G401.6 (cell line): ENCODE data around the gene NPHP1.
"Not testable (repeated sequence)": the region's sequence is repeated elsewhere in the genome, so short reads cannot be mapped to it uniquely, and the experiment has no call there.

Experiments used
- FAIRE-seq: peaks from 2 replicates; lab custom pipeline; 2012; peaks lifted over from hg19 to GRCh38; lab: Jason Lieb, UNC

Gene NPHP1

GRCh38 chr2:110103061-110103961, 101.5 kb downstream of the NPHP1 start:
- no peak for FAIRE-seq

- no peak for FAIRE-seq
Observed at GRCh38 chr2:110101901-110102803, 102.7 kb downstream of the NPHP1 start.

DNA sequence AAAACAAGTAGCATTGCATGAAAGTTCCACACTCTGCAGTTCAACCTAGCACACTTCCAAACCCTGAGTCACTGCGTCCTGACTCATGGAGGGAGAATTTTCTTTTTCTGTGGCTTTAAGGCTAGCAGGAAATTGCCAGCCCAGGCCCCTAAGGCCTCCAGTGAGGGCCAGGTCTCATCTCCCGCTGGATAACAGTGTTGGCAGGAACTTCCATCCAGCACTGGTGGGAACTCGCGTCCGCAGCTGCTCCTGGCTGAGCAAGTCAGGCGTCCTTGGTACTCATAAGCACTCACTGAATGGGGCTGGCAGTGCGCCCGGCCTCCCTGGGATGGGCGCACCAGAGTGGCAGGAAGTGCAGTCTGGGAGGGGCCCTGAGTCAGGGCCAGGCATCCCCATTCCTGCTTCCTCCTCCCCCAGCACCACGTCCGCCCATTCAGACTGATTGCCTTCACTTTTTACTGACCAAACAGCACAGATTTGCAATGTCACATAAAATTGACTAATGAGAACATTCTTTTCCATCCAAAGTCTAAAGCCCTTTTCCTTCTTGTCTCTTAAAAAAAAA, 103.5 kb downstream of the NPHP1 start:
- FAIRE-seq, result peak; percentile 98

- not testable (repeated sequence) for FAIRE-seq
Observed at GRCh38 chr2:110100880-110101279, 103.9 kb downstream of the NPHP1 start.

GRCh38 chr2:110100480-110100879, 104.3 kb downstream of the NPHP1 start:
- FAIRE-seq, result no peak

DNA sequence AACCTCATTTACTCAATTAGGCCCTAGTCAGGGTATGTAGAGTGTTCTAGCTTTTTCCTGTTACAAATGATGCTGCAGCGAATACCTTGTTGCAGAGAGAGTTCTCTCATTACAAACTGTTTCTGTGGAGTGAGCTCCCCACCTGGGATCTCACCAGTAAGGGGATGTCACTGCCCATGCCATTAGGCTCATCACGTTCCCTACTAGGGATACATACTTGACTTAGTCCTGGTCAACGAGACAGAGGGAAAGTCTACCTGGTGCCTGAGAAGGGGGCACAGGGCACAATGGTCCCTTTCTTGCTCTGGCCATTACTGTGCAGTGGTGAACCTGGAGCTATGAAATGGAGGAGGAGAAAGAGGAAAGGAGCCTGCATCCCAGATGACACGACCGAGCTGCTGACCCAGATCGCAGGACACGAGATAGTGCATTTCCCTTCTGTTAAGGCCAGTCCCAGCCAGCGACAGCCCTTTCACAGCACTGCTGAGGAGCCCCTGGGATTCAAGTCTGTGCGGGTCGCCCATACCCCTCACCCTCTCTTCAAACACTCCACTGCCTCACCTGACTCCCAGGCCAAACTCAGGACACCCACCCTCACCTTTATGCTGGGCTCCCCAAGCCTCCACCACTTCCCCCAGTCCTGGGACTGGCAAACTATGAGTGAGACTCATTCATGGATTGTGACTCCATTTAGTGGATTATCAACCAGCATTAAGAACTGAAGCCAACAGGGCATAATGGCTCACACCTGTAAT, 105.2 kb downstream of the NPHP1 start:
- FAIRE-seq, result no peak

- no peak for FAIRE-seq
Observed at GRCh38 chr2:110099038-110099425, 105.8 kb downstream of the NPHP1 start.

DNA sequence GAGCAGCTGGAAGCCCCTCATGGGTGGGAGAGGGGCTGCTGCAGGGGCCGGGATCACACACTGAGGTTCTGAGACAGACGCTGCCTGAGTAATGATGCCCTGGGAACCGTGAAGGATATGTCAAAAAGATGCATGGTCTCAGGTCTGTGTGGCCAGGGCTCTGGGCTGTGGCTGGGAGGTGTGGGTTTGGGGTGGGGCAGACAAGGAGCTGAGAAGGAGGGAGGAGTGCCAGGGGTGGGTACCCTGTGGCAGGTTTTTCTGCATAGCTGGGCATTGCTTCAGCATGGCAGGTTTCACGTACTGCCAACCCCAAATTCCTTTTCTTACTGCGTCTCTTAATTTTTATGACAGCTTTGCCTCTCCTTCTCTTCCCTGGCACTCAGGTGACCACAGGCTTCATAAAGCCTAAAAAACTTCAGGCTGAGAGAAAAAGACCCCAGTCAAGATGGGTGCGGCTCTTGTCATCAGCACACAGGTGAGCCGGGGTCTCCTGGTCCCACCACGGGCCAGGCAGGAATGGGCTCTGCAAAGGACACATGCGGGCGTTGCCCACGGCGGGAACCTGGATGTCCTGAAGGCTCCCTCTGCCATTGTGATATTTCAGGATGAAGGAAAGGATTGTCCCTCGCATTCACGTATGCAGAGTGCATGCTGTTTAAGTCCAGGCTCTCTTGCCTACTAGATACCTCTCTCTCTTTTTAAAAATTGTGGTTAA, 107.2 kb downstream of the NPHP1 start:
- no peak for FAIRE-seq

GRCh38 chr2:110095994-110096633, 108.7 kb downstream of the NPHP1 start:
- FAIRE-seq, result no peak

DNA sequence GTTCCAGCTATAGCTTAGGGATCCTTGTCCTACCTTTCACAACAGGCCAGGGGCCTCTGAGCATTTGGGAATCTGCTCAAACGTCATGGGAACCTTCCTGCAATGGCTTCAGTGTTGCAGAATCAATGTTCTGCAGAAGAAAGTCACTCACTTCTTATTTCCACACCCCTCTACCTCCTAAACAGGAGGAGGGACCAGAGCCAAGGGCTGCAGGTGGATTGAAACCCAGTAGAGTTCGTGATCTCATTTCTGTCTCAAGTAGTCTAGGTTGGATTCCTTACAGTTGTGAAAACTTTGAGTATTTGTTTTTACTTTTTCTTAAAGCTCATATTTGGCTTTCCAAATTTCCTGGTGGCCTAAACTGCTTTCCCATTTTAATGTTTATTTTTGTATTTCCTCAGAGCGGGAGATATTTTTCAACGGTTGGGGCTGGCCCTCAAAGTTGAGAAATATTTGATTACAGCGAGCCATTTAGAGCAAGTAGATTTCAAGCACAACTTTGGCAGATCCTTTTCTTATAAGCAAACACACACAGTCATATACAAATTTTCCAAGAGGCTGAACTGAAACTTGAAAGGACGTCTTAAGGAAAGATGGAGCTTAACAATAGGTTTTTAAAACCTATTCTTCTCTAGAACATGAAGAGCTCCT, 109.8 kb downstream of the NPHP1 start:
- FAIRE-seq, result not testable (repeated sequence)

DNA sequence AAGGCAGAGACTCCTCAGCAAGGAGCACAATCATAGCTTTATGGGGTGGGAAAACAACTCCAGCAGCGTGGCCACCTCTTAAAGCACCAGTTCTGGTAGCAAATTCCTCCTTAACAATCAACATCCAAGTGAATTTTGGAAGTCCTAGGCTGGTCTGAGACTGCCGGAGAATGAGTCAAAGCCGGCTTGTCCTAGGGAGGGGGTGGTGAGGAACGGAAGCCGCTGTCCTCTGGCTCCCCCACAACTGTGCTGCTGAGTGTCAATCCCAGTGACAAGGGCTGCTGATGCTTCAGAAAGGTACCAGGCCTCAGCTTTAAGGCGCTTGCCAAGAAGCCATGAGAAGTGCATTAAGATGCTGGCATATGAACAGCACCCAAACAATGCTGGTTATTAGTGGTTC, 110.9 kb downstream of the NPHP1 start:
- FAIRE-seq, result not testable (repeated sequence)

DNA sequence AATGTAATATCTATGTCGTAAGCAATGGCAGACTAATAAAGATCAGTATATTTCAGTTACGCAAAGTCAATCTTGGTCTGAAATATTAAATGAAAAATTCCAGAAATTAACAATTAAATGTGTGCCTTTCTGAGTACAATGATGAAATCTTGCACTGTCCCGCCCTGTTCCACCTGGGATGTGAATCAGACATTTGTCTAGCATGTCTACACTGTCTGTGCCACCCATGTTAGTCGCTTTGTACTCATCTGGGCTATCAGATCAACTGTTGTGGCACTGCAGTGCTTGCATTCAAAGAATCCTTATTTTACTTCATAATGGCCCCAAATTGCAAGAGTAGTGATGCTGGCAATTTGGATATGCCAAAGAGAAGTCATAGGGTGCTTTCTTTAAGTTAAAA, 114.6 kb downstream of the NPHP1 start:
- not testable (repeated sequence) for FAIRE-seq

- FAIRE-seq, result not testable (repeated sequence)
Observed at GRCh38 chr2:110083757-110084156, 121.1 kb downstream of the NPHP1 start.

DNA sequence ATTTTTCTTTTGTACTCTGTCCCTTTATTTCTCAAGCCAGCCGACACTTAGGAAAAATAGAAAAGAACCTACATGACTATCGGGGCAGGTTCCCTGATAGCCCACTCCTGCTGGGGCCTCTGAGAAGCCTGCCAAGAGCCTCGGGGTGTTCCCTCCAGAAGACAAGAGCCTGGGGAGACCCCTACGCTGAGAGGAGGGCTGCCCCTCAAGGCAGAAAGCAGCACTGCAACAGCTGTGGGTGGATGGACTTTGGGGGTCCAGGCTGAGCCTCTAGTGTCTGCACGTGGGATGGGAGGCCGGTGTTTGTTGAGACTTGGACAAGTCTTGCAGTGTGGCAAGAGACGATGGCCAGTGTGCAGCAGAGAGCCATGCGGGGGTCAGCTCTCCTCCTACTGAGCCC, 121.7 kb downstream of the NPHP1 start:
- not testable (repeated sequence) for FAIRE-seq

DNA sequence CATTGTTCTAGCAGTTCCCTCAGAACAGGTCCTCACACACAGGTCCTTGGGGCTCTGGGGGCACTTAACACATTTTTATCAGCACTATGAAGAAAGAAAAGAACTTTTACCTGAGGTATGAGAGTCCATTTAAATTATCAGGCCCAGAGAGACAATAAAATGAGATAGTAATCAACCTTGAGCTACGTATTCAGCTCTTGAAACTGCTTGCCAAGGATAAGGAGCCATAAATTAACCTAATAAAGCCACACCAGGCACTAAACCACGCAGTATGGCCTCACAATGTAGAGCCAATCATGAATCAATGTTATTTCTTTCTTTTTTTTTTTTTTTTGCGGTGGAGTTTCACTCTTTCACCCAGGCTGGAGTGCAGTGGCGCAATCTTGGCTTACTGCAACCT, 126.7 kb downstream of the NPHP1 start:
- FAIRE-seq, result not testable (repeated sequence)

DNA sequence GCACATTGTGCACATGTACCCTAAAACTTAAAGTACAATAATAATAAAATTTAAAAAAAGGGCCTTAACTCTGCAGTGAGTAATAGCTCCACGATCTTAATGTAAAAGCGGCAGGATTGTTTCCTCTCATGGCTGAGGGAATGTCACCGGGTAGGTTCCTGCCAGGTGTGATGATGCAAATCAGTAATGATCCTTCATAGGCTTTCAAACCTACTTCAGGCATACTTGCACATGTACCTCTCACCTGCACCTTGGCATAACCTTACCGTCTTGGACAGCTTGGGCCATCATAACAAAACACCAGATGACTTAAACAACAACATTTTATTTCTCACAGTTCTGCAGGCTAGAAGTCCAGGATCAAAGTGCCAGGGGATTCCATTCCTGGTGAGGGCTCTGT, 128.9 kb downstream of the NPHP1 start:
- FAIRE-seq, result not testable (repeated sequence)
